T-cell (primary cell): ENCODE results near the gene FAT1. TPM values are rescaled to one million over a fixed set of nuclear protein-coding genes. Genes with fewer than 3 reads are reported as not detected.

Experiments
- ATAC-seq, 4 experiments: fragments of 200-7000 bp in 3 of 4; fragments of 150-1000 bp in 1 of 4; cut with Tn5 transposase; replicated peaks in 1 of 4; 1 replicate in 3 of 4; 2 replicates in 1 of 4; pipeline ENCODE4 v1.10.0; 2021; ENCODE audit warnings: moderate library complexity in 3 of 4, mild to moderate bottlenecking in 2 of 4, moderate number of reproducible peaks in 1 of 4
- CTCF ChIA-PET, 2 donors: fragments of 300-600 bp; sonication (Branson Sonifier 250); formaldehyde crosslinking; loops; one replicate each; lab custom pipeline; 2022; ENCODE audit warnings: antibody characterized with exemption in 2 of 2; lab: Charles Lee
- POLR2A ChIA-PET, 2 donors: fragments of 300-600 bp; sonication (Branson Sonifier 250); formaldehyde crosslinking; loops; one replicate each; lab custom pipeline; 2022; ENCODE audit warnings: antibody characterized with exemption in 2 of 2; lab: Charles Lee
- DNase-seq, 35 experiments: peaks; one replicate each; pipeline versions ENCODE4 v3.0.0 to v3.0.0-alpha.2; 2013 to 2023
- H3K27ac ChIP-seq: one replicate; pipeline ENCODE4 v1.5.1; 2013; ENCODE audit warnings: low read length
- H3K27me3 ChIP-seq, 2 experiments: replicated peaks in 1 of 2; 1 replicate in 1 of 2; 2 replicates in 1 of 2; pipeline versions ENCODE4 v1.6.1 to v1.7.0; 2013; ENCODE audit warnings: low read length in 1 of 2, mixed read lengths in 1 of 2; ENCODE audit not compliant: control insufficient read depth in 2 of 2, insufficient read depth in 2 of 2; ENCODE audit errors: extremely low read depth in 1 of 2
- H3K36me3 ChIP-seq, 2 donors: 1 replicate in 1 of 2; 2 replicates in 1 of 2; pipeline versions ENCODE4 v1.6.1 to v1.7.0; 2013; ENCODE audit warnings: low read length in 1 of 2; ENCODE audit not compliant: control insufficient read depth in 2 of 2, insufficient read depth in 1 of 2; ENCODE audit errors: extremely low read depth in 1 of 2
- H3K4me1 ChIP-seq, 2 experiments: 1 replicate in 1 of 2; 2 replicates in 1 of 2; pipeline versions ENCODE4 v1.6.1 to v1.7.0; 2013; ENCODE audit warnings: low read length in 2 of 2, mixed read lengths in 1 of 2; ENCODE audit not compliant: insufficient read depth in 2 of 2, control insufficient read depth in 1 of 2; ENCODE audit errors: extremely low read depth in 1 of 2
- H3K4me3 ChIP-seq, 2 donors: 1 replicate in 1 of 2; 2 replicates in 1 of 2; pipeline versions ENCODE4 v1.5.1 to v1.7.0; 2013; ENCODE audit warnings: mild to moderate bottlenecking in 2 of 2, low read length in 1 of 2, moderate library complexity in 1 of 2; ENCODE audit not compliant: control insufficient read depth in 1 of 2; ENCODE audit errors: extremely low read depth in 1 of 2
- H3K9me3 ChIP-seq: 2 replicates; pipeline ENCODE4 v1.7.0; 2013
- H3K27ac Mint-ChIP-seq, 2 donors: one replicate each; pipeline ENCODE4 v1.8.0; 2020 to 2021; ENCODE audit warnings: mild to moderate bottlenecking in 2 of 2, mixed read lengths in 2 of 2
- H3K27me3 Mint-ChIP-seq, 2 donors: one replicate each; pipeline ENCODE4 v1.8.0; 2021 to 2022; ENCODE audit warnings: mixed read lengths in 2 of 2
- H3K36me3 Mint-ChIP-seq: one replicate; pipeline ENCODE4 v1.8.0; 2021; ENCODE audit warnings: mixed read lengths
- H3K4me1 Mint-ChIP-seq, 3 donors: one replicate each; pipeline ENCODE4 v1.8.0; 2020 to 2022; ENCODE audit warnings: mixed read lengths in 3 of 3, mild to moderate bottlenecking in 1 of 3
- H3K4me3 Mint-ChIP-seq, 3 donors: one replicate each; pipeline ENCODE4 v1.8.0; 2020 to 2022; ENCODE audit warnings: mild to moderate bottlenecking in 3 of 3, mixed read lengths in 3 of 3, moderate library complexity in 3 of 3
- H3K9me3 Mint-ChIP-seq, 3 donors: one replicate each; pipeline ENCODE4 v1.8.0; 2020 to 2022; ENCODE audit warnings: mixed read lengths in 3 of 3
- WGBS: methylation state at CpG from one replicate; pipeline ENCODE4 v1.1.5; 2013; ENCODE audit warnings: missing lambda C conversion rate; ENCODE audit not compliant: insufficient coverage; 5-methylcytosine and 5-hydroxymethylcytosine counted together
- total RNA-seq, 35 experiments: library from RNA in 6 of 35; stranded (reverse) in 6 of 35; fragments of 120-200 nt in 1 of 35; gene quantifications; one replicate each; pipeline versions ENCODE4 v1.2.1 to v1.2.4 and lab custom pipeline; 2013 to 2026

Gene FAT1
- total RNA-seq, 5 donors from 2014 or later (not counting 1 experiment from before 2014, with no cell fraction given) = 1.0 to 1.5 (median 1.5) TPM; not detected in 2

GRCh38 chr4:186725469-186726425, 2.1 kb upstream of the FAT1 start:
- POLR2A ChIA-PET = no interaction called here
- Mint-ChIP-seq H3K4me1 (peaks cover 0 to 23% (median 21%) of the 10 kb centered on the region in 3 donors), H3K27ac (no peak overlapping the region), H3K4me3 (peak overlapping the region in 1 of 3 donors; percentile 46), H3K36me3 (no peaks in the 10 kb centered on the region), H3K27me3 (peaks cover 43 to 59% of the 10 kb centered on the region in 2 donors), H3K9me3 (peaks cover 0 to 4% (median 0%) of the 10 kb centered on the region in 3 donors)
- no peak overlapping the region for H3K27ac ChIP-seq
- 9% methylated on average over 27 of the region's 54 CpGs for WGBS
- H3K27me3 ChIP-seq = peaks cover 22 to 49% of the 10 kb centered on the region in 2 experiments
- peak overlapping the region in 1 of 2 donors; percentile 82 for H3K4me3 ChIP-seq
- ATAC-seq = no peak
- no peaks in the 10 kb centered on the region for H3K9me3 ChIP-seq
- peaks cover 0 to 6% of the 10 kb centered on the region in 2 experiments for H3K4me1 ChIP-seq
- CTCF ChIA-PET = no interaction called here
- H3K36me3 ChIP-seq = no peaks in the 10 kb centered on the region
- DNase-seq = no peak

GRCh38 chr4:186724864-186725468, 1.3 kb upstream of the FAT1 start:
- peaks cover 0 to 23% (median 21%) of the 10 kb centered on the region in 3 donors for H3K4me1 Mint-ChIP-seq
- no peaks in the 10 kb centered on the region for H3K36me3 Mint-ChIP-seq
- ChIA-PET CTCF (no interaction called here), POLR2A (no interaction called here)
- 2% methylated on average over 4 of the region's 19 CpGs for WGBS
- peaks cover 43 to 59% of the 10 kb centered on the region in 2 donors for H3K27me3 Mint-ChIP-seq
- no peak overlapping the region for H3K27ac ChIP-seq
- peaks cover 26 to 49% of the 10 kb centered on the region in 2 experiments for H3K27me3 ChIP-seq
- H3K36me3 ChIP-seq = no peaks in the 10 kb centered on the region
- no peak for DNase-seq
- no peak overlapping the region for H3K27ac Mint-ChIP-seq
- peaks cover 5% of the 10 kb centered on the region for H3K9me3 ChIP-seq
- no peak for ATAC-seq
- peaks cover 0 to 6% of the 10 kb centered on the region in 2 experiments for H3K4me1 ChIP-seq
- H3K4me3 ChIP-seq = peak overlapping the region in 1 of 2 donors; percentile 82
- peaks cover 0 to 4% (median 0%) of the 10 kb centered on the region in 3 donors for H3K9me3 Mint-ChIP-seq
- H3K4me3 Mint-ChIP-seq = peak overlapping the region in 2 of 3 donors; percentile 22 to 46

GRCh38 chr4:186724058-186724863, 605 bp upstream of the FAT1 start:
- Mint-ChIP-seq H3K27ac (no peak overlapping the region), H3K4me3 (peak overlapping the region; percentile 22 to 46 (median 28)), H3K4me1 (peaks cover 0 to 23% (median 21%) of the 10 kb centered on the region in 3 donors), H3K9me3 (peaks cover 0 to 4% (median 0%) of the 10 kb centered on the region in 3 donors), H3K27me3 (peaks cover 41 to 58% of the 10 kb centered on the region in 2 donors), H3K36me3 (no peaks in the 10 kb centered on the region)
- Histone ChIP-seq H3K27me3 (peaks cover 26 to 48% of the 10 kb centered on the region in 2 experiments), H3K9me3 (peaks cover 5% of the 10 kb centered on the region), H3K36me3 (no peaks in the 10 kb centered on the region), H3K27ac (no peak overlapping the region), H3K4me1 (peaks cover 0 to 6% of the 10 kb centered on the region in 2 experiments), H3K4me3 (peak overlapping the region in 1 of 2 donors; percentile 82)
- DNase-seq = no peak
- POLR2A ChIA-PET = no interaction called here
- ATAC-seq = no peak
- 8% methylated on average over 62 of the region's 62 CpGs for WGBS
- CTCF ChIA-PET = no interaction called here

GRCh38 chr4:186722796-186723291, 812 bp downstream of the FAT1 start:
- WGBS = 7% methylated on average over 14 of the region's 16 CpGs

GRCh38 chr4:186719925-186720694, 3.5 kb downstream of the FAT1 start:
- Histone ChIP-seq H3K36me3 (no peaks in the 10 kb centered on the region), H3K27ac (no peak overlapping the region), H3K4me3 (no peak overlapping the region), H3K4me1 (peaks cover 0 to 2% of the 10 kb centered on the region in 2 experiments), H3K9me3 (peaks cover 6% of the 10 kb centered on the region), H3K27me3 (peaks cover 13 to 24% of the 10 kb centered on the region in 2 experiments)
- Mint-ChIP-seq H3K4me3 (no peak overlapping the region), H3K36me3 (no peaks in the 10 kb centered on the region), H3K4me1 (peaks cover 0 to 12% (median 10%) of the 10 kb centered on the region in 3 donors), H3K27ac (no peak overlapping the region), H3K27me3 (peaks cover 17 to 27% of the 10 kb centered on the region in 2 donors), H3K9me3 (peaks cover 0 to 14% (median 11%) of the 10 kb centered on the region in 3 donors)
- WGBS = 80% methylated on average over 2 of the region's 4 CpGs
- CTCF ChIA-PET = no interaction called here
- POLR2A ChIA-PET = interaction anchor here in 1 of 2 donors (0.7 kb wide), 1 partner anchor 1359 kb away, joined by 3 read pairs; no protein-coding TSS in a partner anchor
- DNase-seq (no peak), ATAC-seq (no peak)

More at GRCh38 chr4:186722796-186723291, 812 bp downstream of the FAT1 start:
- Mint-ChIP-seq H3K9me3 (peaks cover 0 to 8% (median 5%) of the 10 kb centered on the region in 3 donors), H3K27me3 (peaks cover 30 to 48% of the 10 kb centered on the region in 2 donors), H3K36me3 (no peaks in the 10 kb centered on the region), H3K27ac (no peak overlapping the region), H3K4me1 (peaks cover 0 to 23% (median 21%) of the 10 kb centered on the region in 3 donors), H3K4me3 (peak overlapping the region; percentile 43 to 61 (median 44))
- Histone ChIP-seq H3K4me1 (peaks cover 0 to 6% of the 10 kb centered on the region in 2 experiments), H3K4me3 (peak overlapping the region in 1 of 2 donors; percentile 82), H3K27me3 (peaks cover 24 to 42% of the 10 kb centered on the region in 2 experiments), H3K36me3 (no peaks in the 10 kb centered on the region), H3K9me3 (peaks cover 6% of the 10 kb centered on the region), H3K27ac (no peak overlapping the region)
- no peak for DNase-seq
- no peak for ATAC-seq
- CTCF ChIA-PET = no interaction called here
- POLR2A ChIA-PET = no interaction called here
